Measurements from ENCODE around the gene PDZD2.

The PDZD2 gene

DNA sequence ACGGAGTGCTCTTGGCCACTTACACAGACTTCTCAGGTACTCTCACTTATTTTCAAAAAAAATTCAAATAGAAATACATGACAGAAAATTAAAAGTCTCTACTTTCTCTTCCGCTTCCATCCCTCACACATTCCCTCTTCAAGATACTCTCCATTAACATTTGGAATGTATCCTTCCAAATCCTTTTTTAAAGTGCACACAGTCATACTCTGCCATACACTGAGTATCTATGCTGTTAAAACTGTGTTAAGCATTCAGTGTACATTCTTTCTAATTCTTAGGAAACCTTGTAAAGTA, 519.7 kb downstream of the PDZD2 start:
- H3K36me3 ChIP-seq (ENCODE audit: control insufficient read depth, low read length), result peaks cover 17% of the 10 kb centered on the region
- peaks cover 9% of the 10 kb centered on the region; the same call in 1 of the 2 replicates for H4K20me1 ChIP-seq (ENCODE audit: control insufficient read depth, insufficient read depth, low read depth, low read length)
- peaks cover 94% of the 10 kb centered on the region for H3K79me2 ChIP-seq (ENCODE audit: control insufficient read depth, low read length)
- no peak overlapping the region for H3K27ac ChIP-seq (ENCODE audit: low read depth, low read length)
- H3K9me2 ChIP-seq (replicated peaks; ENCODE audit: control insufficient read depth, low read length), result no peaks in the 10 kb centered on the region
- no peaks in the 10 kb centered on the region for H3K9me3 ChIP-seq (ENCODE audit: control insufficient read depth, insufficient read depth, low read length)
- no peak overlapping the region for H3K4me3 ChIP-seq (ENCODE audit: low read length)
- H3K27me3 ChIP-seq (ENCODE audit: control insufficient read depth, low read length), result no peaks in the 10 kb centered on the region
- H3F3A ChIP-seq (ENCODE audit: control insufficient read depth, insufficient read depth), result 0 out of 2 replicates have a peak, but pooled peaks cover 4% of the 10 kb centered on the region
- H3K4me1 ChIP-seq (ENCODE audit: control insufficient read depth, low read length), result peaks cover 4% of the 10 kb centered on the region
- no peak overlapping the region for H3K4me2 ChIP-seq (ENCODE audit: low read length)
- TF ChIP-seq CTCF (IDR thresholded peaks at IDR 0.05; ENCODE audit: low read depth, low read length, poor library complexity, severe bottlenecking), result no peak
- TF ChIP-seq EZH2phosphoT487 (IDR thresholded peaks at IDR 0.05; ENCODE audit: borderline replicate concordance, low read length), result no peak

DNA sequence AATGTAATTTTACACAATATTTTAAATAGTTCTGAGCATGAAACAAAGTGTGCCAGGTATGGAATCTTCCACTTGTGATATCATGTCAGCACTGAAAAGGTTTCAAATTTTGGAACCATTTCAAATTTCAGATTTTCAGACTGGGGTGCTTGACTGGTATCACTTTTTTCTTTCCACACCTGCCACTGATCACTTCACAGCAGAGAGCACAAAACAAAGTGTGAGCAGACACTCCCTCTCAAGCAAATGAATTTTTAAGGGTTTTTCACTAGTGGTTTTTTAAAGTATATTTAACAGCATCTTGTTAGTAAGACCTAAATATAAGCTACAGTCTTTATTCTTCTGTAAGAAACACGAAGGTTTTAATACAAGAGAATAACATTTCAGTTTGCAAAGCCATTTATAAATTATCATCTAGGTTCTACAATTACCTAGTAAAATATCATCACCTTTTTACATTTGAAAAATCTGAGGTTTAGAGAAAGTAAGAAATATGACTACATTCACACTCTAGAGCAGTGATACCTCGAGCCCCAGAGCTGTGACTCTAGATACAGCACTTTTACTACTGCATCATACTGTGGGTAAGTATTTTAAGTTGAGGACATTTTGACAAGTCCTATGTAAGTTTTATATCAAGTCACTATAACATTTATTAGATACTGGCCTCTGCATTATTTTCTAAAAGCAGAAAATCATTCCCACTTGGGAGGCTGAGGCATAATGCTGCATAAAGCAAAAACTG, 520.6 kb downstream of the PDZD2 start:
- peaks cover 9% of the 10 kb centered on the region; the same call in 1 of the 2 replicates for H4K20me1 ChIP-seq (ENCODE audit: control insufficient read depth, insufficient read depth, low read depth, low read length)
- H3K27me3 ChIP-seq (ENCODE audit: control insufficient read depth, low read length), result no peaks in the 10 kb centered on the region
- H3K4me1 ChIP-seq (ENCODE audit: control insufficient read depth, low read length), result peaks cover 12% of the 10 kb centered on the region
- no peak overlapping the region for H3K4me2 ChIP-seq (ENCODE audit: low read length)
- H3F3A ChIP-seq (ENCODE audit: control insufficient read depth, insufficient read depth), result 0 out of 2 replicates have a peak, but pooled peaks cover 6% of the 10 kb centered on the region
- no peaks in the 10 kb centered on the region for H3K9me2 ChIP-seq (replicated peaks; ENCODE audit: control insufficient read depth, low read length)
- TF ChIP-seq CTCF (IDR thresholded peaks at IDR 0.05; ENCODE audit: low read depth, low read length, poor library complexity, severe bottlenecking) (no peak), EZH2phosphoT487 (IDR thresholded peaks at IDR 0.05; ENCODE audit: borderline replicate concordance, low read length) (no peak)
- no peak overlapping the region for H3K27ac ChIP-seq (ENCODE audit: low read depth, low read length)
- peaks cover 94% of the 10 kb centered on the region for H3K79me2 ChIP-seq (ENCODE audit: control insufficient read depth, low read length)
- no peak overlapping the region for H3K4me3 ChIP-seq (ENCODE audit: low read length)
- H3K36me3 ChIP-seq (ENCODE audit: control insufficient read depth, low read length), result peaks cover 20% of the 10 kb centered on the region
- no peaks in the 10 kb centered on the region for H3K9me3 ChIP-seq (ENCODE audit: control insufficient read depth, insufficient read depth, low read length)

DNA sequence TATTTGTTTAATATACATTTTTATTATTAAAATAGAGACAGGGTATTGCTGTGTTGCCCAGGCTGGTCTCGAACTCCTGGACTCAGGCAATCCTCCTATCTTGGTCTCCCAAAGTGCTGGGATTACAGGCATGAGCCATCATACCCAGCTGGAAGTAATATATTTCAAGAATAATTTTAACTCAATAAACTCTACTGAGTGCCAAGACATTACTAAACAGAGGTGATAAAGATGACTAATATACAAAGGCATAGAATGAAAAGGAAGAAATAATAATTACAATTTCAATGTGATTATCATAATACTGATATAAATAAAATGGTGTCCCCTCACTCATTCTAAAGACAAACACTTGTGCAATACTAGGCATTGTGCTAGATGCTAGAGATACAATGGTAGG, 521.3 kb downstream of the PDZD2 start:
- Histone ChIP-seq H3K9me2 (replicated peaks; ENCODE audit: control insufficient read depth, low read length) (no peaks in the 10 kb centered on the region), H4K20me1 (ENCODE audit: control insufficient read depth, insufficient read depth, low read depth, low read length) (peaks cover 9% of the 10 kb centered on the region; the same call in 1 of the 2 replicates), H3F3A (ENCODE audit: control insufficient read depth, insufficient read depth) (0 out of 2 replicates have a peak, but pooled peaks cover 6% of the 10 kb centered on the region), H3K4me2 (ENCODE audit: low read length) (no peak overlapping the region), H3K27me3 (ENCODE audit: control insufficient read depth, low read length) (no peaks in the 10 kb centered on the region), H3K4me1 (ENCODE audit: control insufficient read depth, low read length) (peaks cover 15% of the 10 kb centered on the region), H3K79me2 (ENCODE audit: control insufficient read depth, low read length) (peaks cover 94% of the 10 kb centered on the region), H3K27ac (ENCODE audit: low read depth, low read length) (no peak overlapping the region), H3K4me3 (ENCODE audit: low read length) (no peak overlapping the region), H3K36me3 (ENCODE audit: control insufficient read depth, low read length) (peaks cover 20% of the 10 kb centered on the region), H3K9me3 (ENCODE audit: control insufficient read depth, insufficient read depth, low read length) (no peaks in the 10 kb centered on the region)
- TF ChIP-seq CTCF (IDR thresholded peaks at IDR 0.05; ENCODE audit: low read depth, low read length, poor library complexity, severe bottlenecking), result no peak
- TF ChIP-seq EZH2phosphoT487 (IDR thresholded peaks at IDR 0.05; ENCODE audit: borderline replicate concordance, low read length), result no peak

All from DOHH2 (cell line).